Liver (tissue), 2 donors: ENCODE data around the gene TPRX1.

Experiments used
- CTCF ChIP-seq: fragments of 150-350 bp; IDR thresholded peaks from 2 replicates; pipeline ENCODE4 v1.5.1; 2017; ENCODE audit warnings: improper control_type of control experiment, low read depth, low read length; ENCODE audit not compliant: missing input control
- REST ChIP-seq: IDR thresholded peaks from 2 replicates; pipeline ENCODE4 v1.6.1; 2016; ENCODE audit warnings: antibody characterized with exemption, mild to moderate bottlenecking
- donor health status: healthy.

- TF ChIP-seq CTCF, result no peak
- TF ChIP-seq REST, result no peak
Measured at GRCh38 chr19:47762151-47762550, 42.2 kb downstream of the TPRX1 start.
